Forelimb muscle (tissue), 1 donor: Measurements from ENCODE around the gene HOXC13. TPM values are rescaled to one million over a fixed set of nuclear protein-coding genes. Genes with fewer than 3 reads are reported as not detected.

Source experiments
- DNase-seq: peaks from one replicate; pipeline ENCODE4 v3.0.0-alpha.2; 2013; ENCODE audit warnings: low read depth
- polyA plus RNA-seq: library from polyadenylated mRNA; unstranded; fragments of 120-200 nt; gene quantifications from one replicate; pipeline ENCODE4 v1.2.1, GENCODE V29; 2013; ENCODE audit not compliant: insufficient read length

HOXC13 gene
- polyA plus RNA-seq, 1 donor: not detected

DNA sequence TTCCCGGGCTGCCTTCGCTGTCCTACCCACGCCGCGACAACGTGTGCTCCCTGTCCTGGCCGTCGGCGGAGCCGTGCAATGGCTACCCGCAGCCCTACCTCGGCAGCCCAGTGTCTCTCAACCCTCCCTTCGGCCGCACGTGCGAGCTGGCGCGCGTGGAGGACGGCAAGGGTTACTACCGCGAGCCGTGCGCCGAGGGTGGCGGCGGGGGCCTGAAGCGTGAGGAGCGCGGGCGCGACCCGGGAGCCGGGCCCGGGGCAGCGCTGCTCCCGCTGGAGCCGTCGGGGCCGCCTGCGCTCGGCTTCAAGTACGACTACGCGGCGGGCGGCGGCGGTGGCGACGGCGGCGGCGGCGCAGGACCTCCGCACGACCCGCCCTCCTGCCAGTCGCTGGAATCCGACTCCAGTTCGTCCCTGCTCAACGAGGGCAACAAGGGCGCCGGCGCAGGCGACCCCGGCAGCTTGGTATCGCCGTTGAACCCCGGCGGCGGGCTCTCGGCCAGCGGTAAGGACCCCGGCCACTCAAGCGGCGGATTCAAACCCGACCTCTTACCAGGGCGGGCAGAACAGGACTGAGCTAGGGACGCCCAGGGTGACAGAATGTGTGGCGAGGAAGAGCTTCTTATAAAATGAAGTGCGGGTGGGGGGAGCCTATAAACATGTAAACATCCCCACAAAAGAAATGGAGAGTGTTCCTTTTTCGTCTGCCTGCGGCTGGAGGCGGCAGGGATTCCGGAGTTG is 16.6 kb downstream of the HOXC13 start:
- no peak for DNase-seq

DNA sequence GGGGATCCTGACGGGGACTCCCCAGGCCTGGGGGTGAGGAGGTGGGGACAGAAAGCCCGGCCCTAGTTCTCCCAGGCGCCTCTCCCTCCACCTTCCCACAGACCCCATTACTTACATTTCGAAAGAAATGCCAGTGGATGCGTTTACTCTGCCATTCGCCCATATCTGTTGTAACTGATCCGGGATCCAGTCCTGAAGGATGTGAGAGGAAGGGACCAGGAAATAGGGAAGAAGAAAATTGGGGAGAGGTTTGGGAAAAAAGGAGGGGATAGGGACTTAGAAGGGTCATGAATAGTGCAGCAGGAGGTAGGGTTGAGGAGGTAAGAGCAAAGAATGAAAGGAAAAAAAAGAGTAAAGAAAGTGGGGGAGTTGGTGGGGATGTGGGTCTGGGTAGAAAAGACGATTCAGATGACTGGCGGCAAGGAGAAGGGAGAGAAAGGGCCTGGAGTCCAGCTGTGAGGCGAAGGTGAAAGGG is 17.2 kb downstream of the HOXC13 start:
- no peak for DNase-seq

DNA sequence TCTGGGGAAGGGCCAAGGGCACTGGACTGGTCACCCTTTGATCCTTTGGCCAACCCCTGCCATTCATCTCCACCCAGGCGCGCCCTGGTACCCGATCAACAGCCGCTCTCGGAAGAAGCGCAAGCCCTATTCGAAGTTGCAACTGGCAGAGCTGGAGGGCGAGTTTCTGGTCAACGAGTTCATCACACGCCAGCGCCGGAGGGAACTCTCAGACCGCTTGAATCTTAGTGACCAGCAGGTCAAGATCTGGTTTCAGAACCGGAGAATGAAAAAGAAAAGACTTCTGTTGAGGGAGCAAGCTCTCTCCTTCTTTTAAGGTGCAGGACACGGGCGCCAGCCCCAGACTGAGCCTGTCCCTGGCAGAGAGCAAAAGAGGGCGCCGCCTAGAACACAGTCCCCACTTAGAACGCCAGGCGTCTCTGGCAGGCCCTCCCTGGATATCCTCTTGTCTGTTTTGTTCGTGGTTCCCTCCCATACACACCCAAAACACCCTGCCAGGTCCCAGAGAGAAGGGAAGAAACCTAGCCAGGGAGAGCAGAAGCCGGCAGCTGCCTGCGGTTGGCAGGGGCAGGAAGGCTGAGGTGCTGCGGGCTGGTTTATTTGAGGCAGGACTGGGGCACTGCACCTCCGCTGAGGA is 17.7 kb downstream of the HOXC13 start:
- no peak for DNase-seq

DNA sequence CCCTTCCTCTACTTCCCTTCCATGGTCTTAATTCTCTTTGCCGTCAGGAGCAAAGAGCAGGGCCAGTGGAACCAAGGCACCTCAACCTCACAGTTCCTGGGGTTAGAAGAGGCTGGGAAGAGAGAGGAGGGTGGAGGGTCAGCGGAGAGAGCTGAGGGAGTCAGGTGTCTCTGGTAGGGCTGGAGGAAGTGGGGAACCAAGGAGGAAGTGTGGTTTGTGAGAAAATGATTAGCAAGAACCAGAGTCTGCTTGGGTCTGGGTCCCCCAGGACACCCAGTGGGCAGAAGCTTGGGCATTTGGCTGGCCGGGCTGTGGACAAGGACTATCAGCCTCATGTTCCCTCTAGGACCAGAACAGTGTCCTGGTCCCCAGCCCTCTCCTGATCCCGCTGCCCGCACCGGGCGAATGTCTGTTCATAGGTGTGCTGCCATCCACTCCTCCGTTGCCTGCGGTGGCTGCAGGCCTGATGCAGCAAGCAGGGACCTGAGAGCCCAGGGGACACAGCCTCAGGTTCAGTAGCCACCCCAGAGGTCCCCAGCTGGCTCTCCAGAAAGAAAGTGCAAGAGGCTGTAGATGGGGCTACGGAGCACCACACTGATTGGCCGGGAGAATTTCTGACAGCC is 18.4 kb downstream of the HOXC13 start:
- no peak for DNase-seq

DNA sequence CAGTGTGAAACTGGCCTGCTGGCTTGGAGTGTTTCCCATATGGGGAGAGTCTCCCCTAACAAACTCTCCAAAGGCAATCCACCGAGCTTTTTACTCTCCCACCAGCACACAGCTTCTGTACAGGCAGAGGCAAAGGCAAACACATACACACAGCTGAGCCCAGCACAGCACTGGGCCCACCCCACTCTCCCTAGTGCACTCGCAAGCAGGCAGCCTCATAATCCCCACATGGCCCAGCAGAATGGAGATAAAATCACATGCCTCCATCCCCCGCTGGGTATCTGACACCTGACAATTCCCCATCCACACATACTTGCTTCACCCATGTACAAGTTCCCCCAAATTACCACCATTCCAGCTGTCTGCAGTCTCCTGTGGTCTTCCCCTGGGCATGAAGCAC is 19.5 kb downstream of the HOXC13 start:
- DNase-seq: no peak

DNA sequence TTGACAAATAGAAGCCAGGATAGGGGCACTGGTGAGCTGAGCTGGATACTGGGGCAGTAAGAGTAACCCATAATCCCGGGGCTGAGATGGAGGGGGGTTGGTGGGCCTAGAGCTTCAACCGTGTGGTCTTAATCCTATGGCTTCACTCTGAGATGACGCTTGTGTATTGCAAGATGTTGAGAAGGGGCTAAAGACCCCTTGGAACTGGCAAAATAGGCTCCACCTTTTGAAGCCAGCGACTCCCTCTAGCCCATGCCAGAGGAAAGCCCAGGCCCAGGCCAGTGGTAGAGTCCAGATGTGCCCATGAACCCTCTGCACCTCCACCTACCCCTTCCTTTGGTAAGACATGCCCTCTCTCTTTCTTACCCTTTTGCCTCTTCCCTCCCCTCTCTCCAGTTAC is 20.7 kb downstream of the HOXC13 start:
- no peak for DNase-seq

DNA sequence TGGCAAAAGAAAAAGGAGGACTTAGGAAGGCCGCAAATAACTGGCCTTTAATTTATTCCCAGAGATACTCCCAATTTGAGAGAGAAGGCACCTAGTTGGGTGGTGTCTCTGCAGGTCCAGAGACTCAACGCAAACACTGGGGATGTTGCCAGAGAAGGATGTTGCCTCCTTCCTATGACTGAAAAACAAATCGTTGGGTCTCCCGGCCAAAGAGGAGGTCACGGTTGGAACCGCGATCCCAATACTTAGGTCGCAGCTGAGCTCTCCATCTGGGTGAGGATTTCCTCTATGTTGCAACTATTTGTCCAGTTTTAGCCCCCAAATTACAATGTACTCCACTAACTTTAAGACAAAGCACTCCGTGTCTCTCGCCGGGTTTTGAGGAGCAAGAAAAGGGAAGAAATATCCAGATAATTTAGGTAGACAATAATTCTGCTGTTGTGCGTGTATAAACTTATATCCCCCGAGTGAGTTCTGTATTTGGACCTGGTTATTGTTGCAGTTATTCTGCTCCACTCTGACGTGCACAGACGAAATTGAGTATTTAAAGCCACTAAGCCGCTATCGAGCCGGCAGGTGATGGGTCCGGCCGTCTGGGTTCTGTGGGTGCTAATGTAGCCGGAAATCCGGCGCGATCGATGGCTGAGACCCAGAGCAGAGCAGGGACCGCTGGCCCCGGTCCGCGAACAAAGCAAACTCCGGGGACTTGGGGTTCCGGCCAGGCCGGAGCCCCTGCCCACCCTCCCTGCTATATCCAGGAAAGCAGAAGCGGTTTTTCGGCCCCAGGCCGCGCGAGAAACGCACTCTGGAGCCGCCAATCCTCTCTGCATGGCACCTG is 21.8 kb downstream of the HOXC13 start:
- no peak for DNase-seq

DNA sequence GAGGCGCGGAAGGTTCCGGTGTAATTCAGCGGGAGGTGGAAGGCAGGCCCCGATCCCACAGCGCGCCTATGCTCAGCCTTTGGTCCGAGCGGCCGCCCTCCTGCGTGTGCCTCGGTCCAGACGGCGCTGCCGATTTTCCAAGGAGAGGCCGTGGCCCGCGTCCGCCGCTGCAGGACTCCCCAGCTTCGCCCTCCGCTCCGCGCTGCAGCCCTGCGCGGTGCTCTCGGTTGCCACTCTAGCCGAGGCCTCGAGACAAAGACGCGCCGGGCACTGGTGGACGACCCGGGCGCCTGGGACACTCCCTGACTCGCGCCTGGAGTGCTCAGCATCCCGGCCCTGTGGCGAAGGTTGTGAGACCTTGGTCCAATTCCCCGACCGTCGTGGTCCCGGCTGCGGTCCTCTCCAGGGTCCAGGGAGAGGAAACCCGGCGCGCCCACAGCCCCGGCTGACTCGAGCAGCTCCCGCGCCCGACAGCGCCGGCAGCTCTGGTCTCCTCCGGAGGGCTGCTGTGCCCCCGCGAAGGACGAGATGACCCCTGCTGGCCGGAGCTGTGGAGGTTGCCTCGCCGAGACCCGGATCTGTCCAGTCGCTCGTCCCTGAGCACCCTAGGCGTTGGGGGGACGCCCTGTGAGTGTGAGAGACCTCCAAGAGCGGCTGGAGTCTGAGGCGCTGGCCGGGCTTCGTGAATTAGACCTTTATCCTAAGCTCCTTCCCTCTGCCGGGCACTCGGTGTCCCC is 22.6 kb downstream of the HOXC13 start:
- DNase-seq: no peak

DNA sequence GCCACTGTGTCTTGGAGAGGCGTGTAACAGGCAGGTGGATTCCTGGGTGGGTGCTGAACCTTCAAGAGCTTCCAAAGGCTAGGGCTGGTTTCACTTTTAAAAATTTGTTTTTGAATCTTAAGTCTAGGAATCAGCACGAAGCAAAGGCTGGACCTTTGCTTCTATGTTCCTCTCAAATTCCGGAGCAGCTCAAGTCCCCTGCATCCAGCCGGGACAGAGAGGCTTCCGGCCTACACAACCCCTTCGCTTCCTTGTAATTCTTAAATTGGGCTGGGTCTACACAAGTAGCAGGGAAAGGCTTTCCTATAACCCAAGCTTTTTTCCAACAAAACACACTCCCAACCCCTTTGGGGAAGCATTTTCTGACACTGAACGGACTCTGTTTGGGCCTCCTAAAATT is 24.4 kb downstream of the HOXC13 start:
- no peak for DNase-seq

DNA sequence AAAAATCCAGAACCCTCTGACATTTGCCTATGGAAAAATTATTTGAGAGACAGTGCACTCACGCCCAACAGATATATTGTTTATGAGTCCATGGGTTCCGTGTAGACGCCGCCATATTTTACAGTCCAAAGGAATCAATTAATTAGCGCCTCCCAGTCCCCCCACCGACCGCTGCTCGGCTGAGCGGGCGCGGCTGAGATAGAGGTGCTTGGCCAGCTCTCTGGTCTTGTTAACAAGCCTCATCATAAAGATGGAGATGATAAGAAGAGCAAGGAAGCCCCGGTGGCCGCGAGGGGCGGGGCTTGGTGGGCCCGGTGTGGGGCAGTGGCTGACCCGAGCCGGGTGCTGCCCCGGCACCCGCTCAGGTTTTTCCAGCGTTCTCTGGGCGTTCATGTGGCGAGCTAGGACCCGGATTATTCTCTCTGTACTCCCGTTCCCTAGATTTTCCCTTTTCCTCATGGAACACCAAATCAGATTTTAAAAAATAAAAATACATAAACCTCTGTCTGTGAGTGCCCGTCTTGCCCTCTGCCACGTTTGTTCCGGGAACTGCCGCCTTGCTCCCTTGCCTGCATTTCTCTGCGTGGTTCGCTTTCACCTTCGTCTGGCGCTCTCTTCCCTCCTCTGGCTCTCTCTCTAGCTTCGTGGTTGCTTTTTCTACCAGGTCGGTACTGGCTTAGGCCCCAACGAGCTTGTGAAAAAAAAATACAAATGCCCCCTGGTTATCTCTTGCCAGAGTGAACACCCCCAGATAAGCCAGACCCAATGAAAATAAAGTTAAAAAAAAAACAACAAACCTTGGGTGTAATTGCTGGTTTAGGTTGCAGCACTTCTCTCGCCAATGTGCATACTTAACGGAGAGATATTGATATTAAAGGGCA is 25.0 kb downstream of the HOXC13 start:
- no peak for DNase-seq

DNA sequence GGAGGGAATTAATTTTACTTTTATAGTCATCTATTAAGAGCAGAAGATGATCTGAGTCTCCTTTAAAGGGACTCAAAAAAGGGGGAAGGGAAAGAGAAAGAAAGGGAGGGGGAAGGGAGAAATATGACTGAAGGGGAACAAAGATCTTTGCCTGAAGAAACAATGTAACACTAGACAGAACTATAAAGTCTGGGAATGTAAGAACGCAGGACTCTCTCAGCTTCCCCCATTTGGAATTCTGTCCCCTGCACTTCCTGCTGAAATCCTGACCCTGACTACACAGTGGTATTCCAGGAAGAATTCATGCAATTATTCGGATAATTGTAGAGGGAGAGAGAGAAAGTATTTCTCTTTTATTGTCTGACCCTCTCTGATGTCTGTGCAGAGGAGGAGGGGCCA is 25.7 kb downstream of the HOXC13 start:
- no peak for DNase-seq

DNA sequence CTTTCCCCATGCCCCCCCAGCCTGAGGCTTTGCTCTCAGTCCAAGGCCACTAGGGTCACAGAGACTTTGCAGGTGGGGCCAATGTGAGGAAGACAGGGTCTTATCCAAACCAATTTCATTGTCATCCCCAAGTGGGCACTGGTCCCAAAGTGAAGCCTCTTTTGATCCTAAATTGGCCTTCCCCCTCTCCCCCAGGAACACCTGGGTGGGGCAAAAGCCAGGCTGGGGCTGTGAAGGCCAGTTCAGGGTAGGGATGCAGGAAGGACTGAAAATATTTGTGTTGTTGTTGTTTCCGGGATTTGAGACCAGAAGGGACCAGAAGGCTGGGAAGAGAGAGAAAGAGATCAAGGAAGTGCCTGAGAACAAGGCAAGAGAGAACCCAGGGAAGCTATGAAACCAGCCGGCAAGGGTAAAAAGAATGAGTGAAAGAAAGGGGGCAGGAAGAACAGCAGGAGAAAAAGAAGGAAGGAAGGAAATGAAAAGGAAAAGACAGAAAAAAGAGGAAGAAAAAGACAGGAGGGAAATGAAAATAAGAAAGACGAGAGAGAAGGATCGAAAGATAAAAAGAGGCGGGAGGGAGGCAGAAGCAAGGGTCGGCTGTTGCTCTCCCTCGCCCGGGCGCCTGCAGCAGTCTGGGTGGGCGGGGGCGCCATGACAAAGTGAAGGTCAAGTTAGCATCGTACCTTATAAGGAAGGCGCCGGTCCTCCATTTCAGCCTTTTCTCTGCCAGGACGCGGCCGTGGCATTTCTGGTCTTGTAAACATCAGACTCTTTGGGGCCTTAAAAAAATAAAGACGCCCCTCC is 26.9 kb downstream of the HOXC13 start:
- no peak for DNase-seq

DNA sequence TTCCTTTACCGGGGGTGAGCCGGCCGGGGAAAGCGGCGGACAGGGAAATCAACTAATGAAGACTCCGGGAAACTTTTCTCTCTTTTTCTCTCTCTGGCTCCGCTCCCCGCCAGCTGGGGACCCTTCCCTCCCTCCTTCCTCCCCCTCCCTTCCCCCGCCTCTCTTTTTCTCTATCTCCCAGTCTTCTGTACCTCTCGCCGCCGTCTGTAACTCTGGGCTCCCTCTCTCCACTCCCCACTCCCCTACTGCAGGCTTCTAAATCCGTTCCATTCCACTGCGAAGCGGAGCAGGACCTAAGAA is 27.4 kb downstream of the HOXC13 start:
- DNase-seq: no peak

DNA sequence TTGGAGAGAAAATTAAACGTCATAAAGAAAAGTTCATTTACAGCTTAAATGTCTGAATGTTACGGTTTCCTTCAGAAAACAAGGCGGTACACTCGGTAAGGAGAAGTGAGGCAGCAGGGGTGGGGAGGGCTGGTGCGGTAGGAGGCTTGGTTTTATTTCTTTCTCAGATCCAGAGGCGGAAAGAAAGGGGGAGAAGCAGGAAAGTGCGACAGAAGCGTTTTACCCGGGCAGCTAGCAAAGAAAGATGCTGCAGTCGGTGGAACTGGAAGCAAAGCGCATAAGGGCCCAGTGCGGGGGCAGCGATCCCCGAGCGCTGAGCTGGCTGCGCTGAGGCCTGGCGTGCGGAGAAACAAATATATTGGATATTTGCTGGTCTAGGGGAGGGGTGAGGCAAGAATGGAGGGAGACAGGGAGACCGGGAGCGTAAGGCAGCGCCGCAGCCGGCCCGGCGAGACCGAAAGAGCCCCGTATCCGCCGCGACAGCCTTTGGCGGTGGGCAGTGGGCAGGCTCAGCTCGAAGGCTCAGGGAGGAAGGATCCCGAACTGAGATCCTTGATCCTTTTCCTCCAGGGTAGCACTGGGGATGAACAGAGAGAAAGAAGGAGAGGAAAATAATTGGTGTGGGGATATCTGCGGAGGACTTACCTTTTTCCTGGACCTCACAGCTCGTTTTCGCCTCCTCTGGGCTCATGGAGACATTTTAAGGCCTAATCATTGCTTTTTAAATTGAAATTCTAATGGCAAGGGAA is 27.9 kb downstream of the HOXC13 start:
- no peak for DNase-seq

DNA sequence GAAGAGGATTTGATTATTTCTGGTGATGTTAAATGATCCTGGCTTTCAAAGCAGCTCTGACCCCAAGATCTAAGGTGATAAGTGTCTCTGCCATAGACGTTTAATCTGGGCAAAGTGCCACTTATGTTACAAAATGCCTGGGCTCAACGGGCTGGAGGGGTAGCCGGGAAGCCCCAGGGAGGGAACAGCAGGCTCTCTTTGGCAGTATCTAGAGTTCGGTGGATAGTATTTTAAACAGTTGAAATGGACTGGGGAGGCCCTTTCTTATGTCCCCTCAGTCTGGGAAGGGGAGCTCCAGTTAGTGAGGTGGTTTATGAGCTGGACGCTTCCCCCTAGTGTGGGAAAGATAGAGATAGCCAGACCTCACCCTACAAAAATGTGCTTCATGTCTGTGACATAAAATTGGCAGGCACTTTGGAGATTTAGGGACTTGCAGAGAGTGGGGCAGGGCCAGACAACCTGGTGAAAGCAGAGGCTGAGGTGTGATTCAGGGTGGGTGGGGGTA is 28.8 kb downstream of the HOXC13 start:
- no peak for DNase-seq

DNA sequence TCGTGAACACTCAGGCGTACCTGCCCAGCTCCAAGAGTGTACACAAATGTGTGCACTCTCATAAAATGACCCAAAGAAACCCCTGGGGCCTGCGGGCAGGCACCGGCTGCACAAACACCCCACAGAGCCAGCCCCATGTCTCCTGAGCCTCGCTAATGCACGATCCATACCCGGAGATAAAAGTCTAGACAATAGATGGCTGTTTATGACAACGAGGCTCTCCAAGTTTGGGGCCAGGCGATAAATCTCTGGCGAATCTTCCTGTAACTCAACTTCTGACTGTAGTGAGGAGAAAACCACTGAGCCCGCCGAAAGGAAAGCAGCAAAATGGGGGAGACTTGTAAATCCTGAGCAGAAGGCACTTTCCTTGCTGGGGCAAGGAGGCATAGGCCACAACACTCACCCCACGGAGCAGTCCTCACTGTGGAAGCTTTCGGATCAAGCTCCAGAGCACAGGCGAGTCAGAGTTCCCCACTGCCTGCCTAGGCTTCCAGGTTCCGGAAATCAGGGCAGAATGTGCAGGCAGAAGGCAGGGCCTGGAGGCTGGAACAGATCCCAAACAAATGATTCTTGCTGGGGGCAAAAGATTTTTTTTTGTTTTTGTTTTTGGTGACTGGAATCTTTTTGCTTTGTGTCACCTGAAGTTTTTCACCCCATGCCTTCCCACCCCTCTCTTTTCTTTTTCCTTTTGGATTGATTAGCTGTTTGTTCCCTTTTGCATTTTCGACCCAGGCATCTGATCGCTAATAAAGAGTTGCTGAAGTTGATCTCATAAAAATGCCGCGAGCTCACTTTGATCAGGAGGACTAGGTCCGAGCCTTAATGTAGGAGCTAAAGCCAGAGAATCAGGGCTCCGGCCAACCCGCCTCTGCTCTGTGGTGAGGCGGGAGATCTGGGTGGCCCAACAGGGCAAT is 29.8 kb downstream of the HOXC13 start:
- no peak for DNase-seq

DNA sequence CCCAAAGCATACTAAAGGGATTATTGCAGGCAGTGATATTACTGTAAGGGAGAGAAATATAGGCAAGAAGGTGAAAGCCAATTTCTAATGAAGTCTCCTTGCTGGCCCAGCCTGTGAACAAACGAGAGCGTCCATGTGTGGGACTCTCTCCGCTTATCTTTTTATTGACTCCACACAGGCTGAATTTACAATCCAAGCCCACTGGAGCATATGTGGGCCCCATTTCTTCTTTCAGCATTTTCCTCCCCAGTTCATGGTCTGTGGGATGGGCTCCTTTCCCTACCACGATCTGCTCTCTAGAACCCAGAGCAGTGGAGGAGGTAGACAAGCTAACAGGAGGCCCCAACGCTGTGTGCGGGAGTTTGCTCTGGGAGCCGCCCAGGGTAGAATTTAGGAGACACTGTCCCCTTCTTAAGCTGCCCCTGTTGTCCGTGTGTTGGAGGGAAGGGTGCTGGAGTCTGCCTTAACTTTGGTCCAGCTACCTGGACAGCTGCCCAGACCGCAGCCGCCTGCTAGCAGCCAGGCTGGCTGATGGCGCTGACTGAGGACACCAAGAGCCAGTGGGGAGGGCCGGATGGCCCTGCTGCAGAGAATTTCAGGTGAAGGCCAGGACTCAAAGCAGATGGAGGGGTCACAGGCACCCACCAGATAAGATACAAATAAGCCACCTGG is 31.1 kb downstream of the HOXC13 start:
- DNase-seq: no peak
